IPS DF 19.7 (cell line): Measurements from ENCODE around the gene HIVEP3.

Experiments
- DNase-seq: peaks from one replicate; pipeline ENCODE4 v3.0.0-alpha.2; 2013; ENCODE audit warnings: low read depth, low spot score

The HIVEP3 gene

GRCh38 chr1:41813226-41813625, 105.5 kb downstream of the HIVEP3 start:
- no peak for DNase-seq

DNA sequence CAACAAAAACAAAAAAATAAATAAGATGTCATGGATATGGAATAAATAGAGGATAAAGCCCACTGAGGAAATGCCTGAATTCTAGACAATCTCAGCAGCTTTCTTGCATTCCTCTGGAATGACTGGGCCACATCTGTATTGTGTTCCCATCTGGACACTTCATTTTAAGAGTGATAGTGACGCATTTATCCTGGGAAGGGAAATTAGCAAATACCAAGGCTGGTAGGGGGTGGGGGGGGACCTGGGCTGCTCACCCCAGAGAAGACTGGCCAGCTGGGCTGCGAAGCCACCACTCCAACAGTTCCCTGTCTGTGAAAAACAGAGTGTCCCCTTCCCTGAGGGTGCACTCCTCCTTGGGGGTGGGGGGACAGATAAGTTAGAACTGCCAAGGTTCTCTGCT, 106.3 kb downstream of the HIVEP3 start:
- no peak for DNase-seq

GRCh38 chr1:41812051-41812450, 106.7 kb downstream of the HIVEP3 start:
- DNase-seq: peak; percentile 56

GRCh38 chr1:41811051-41811795, 107.5 kb downstream of the HIVEP3 start:
- no peak for DNase-seq

- no peak for DNase-seq
These were observed 108.3 kb downstream of the HIVEP3 start for GRCh38 chr1:41810446-41810845.

DNA sequence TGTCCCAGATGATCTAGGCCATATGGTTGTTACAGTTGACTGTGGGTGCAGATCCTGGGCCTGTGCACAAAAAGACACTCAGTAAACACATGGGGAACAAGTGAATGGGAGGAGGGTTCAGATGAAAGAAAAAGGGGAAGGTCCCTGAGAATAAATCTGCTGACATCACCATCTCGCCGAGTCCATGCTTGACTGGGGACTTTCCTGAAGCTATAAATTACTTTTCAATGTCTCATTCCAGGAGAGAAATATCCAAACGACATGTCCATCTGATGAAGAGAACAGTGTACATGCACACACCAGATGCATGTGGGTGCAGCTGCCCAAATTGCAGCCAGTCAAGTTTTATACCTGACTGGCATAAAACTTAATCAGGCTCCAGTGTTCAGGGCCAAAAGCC, 109.0 kb downstream of the HIVEP3 start:
- no peak for DNase-seq

- DNase-seq: no peak
These were observed 111.3 kb downstream of the HIVEP3 start for GRCh38 chr1:41807390-41807789.

DNA sequence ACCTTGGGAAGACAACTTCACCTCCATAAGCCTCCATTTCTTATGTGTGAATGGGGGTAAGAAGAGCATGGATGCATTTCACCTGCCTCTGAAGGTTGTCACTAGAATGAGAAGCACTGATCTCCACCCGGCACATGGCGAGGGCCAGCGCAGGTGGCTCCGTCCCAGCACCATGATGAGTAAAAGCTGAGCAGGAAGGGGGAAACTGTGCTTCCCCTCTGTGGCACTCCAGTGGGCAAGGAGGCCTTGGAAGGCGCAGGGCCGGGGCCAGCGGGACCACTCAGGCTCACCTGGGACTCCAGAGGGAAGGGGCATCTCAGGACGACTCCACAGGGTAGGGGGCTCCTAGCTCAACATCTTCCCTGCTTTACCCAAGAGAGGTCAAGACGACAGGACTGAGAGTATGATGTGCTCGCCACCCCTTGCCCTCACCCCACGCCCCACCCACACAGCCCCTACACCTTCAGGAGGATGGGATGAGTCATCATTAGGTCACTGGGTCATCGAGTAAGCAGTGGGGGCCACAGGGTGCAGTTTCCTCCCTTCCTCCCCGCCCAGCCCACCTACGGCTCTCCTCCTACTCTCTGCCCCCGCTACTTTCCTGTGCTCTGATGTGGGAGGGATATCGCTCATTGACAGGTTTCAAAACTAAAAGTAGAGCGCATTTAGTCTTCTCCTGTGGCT, 112.1 kb downstream of the HIVEP3 start:
- DNase-seq: no peak

- DNase-seq: no peak
These were observed 112.8 kb downstream of the HIVEP3 start for GRCh38 chr1:41805771-41806471.

DNA sequence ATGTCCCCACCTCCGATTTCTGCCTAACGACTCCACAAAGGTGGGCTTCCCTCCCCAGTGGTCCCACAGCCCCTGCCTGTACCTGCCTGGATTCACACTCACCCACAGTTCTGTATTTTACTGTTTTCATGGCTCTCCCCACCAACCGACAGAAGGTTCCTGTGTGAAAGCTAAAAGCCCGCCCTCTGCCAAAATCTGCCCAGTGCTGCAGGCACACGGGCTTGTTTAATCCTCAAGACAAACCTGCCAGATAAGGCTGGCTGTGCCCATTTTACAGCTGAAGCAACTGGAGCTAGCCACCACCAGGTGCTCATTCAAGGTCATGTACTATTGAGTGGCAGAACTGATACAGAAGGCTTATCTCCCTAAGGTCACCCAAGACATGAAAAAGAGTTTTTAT, 114.5 kb downstream of the HIVEP3 start:
- no peak for DNase-seq

- DNase-seq: no peak
These were observed 115.1 kb downstream of the HIVEP3 start for GRCh38 chr1:41803656-41804055.

DNA sequence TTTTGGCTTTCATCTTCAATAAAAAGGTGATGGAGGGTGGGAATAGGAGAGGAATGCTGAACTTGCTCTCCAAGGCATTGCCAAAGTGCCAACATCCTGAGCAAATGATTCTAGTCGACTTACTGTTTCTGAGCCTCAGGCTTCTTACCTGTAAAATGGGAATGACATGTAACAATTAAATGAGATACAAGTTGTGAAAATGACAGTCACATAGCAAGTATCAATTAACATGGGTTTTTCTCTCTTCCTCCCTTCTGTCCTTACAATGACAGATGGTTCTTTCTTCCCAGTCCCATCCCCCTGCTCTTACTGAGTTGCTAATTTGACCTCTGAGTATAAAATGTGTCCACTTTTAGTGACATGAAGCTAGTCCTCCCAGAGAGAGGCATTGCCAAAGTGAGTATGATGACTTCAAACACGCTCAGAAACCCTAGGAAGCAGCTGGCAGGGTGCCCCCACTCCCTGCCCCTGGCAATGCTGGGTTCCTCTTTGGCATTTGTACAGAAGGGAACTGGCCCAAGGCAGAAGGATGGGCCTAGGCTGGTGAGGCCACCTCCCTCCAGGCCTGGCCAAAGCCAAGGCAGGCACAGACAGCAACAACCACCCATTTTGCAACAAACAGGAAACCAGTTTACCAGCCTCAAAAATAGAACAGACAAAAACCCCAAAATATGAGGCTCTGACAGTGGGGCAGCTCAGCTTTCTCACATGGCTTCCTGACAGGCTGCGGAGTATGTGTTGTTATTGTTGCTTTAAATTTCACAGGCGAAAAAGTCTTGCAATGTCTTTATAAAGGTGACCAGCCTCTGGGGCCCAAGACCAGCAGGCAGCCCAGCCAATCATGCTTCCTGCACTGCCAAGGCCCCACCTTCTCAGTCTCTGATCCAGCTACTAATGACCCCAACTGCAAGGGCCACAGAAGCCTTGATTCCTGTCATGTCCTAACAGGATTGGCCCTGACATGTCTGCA, 115.9 kb downstream of the HIVEP3 start:
- no peak for DNase-seq

DNA sequence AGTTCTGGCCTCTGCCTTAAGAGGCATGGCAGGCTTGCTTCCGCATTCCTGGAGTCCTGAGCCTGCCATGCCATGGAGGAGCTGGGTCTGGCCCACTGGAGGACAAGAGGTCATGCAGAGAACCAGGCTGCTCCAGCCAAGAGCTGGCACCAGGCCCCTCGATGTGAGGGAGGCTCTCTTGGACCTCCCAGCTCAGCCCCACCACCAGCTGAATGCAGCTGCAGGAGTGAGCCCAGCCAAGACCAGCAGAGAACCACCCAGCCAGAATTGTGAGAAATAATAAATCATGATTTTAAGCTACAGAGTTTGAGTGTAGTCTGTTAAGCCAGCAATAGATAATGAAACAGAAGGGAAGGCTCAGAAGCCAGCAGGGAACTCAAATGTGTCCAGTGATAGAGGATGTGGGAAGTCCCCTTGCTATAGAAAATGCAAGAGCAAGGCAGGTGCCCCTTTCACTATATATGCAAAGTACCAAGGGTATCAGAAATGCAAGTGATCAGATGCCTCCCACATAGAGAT, 118.4 kb downstream of the HIVEP3 start:
- no peak for DNase-seq

DNA sequence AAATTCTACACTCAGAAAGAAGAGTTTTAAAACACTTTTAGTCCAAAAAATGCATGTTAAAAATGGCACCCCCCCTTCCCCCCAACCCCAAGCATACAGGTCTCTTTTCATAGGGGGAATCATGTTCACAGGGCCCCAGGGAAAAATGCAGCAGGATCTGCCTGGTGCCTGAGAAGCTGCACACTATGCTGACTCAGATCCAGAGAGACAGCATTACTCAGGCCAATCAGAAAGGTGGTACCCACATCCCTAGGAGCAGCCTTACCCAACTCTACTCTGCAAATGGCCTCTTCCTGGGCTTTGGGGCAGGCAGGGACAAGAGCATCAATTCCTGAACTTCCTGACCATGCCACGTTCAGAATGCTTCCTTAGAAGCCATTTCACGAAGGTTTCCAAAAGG, 119.0 kb downstream of the HIVEP3 start:
- DNase-seq: no peak

GRCh38 chr1:41799205-41799604, 119.5 kb downstream of the HIVEP3 start:
- DNase-seq: no peak

DNA sequence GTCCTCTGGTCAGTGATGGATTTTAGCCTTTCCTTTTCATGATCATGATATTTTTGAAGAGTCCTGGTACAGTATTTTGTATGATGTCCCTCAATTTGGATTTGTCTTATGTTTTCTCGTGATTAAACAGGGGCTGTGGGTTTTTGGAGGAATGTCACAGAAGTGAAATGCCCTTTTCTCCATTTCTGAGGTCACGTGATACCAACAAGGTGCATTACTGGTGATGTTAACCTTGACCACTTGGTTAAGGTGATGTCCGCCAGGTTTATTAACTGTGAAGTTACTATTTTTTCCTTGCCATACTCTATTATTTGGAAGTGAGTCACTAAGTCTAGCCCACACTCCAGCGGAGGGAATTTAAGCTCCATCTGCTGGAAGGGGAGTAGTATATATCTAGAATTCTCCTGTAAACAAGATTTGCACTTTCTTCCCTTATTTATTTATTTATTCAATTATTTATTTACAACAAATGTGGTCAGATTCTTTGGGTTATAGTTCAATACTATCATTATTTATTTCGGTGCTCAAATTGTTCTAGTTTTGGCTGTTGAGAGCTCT, 123.4 kb downstream of the HIVEP3 start:
- DNase-seq: no peak

GRCh38 chr1:41794031-41794430, 124.7 kb downstream of the HIVEP3 start:
- DNase-seq: no peak

DNA sequence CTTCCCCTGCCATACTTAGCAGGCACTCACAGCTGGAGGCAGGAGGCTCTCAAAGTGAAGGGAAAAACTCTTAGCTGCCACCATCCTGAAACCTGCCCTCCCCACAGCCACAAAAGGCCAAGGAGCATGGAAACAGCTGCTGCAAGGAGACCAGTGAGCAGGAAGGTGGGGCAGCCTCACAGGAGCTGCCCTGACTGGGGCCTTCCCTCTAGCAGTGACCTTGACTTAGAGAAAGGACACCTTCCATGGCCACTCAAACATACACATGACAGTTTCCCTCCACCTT, 126.3 kb downstream of the HIVEP3 start:
- no peak for DNase-seq

DNA sequence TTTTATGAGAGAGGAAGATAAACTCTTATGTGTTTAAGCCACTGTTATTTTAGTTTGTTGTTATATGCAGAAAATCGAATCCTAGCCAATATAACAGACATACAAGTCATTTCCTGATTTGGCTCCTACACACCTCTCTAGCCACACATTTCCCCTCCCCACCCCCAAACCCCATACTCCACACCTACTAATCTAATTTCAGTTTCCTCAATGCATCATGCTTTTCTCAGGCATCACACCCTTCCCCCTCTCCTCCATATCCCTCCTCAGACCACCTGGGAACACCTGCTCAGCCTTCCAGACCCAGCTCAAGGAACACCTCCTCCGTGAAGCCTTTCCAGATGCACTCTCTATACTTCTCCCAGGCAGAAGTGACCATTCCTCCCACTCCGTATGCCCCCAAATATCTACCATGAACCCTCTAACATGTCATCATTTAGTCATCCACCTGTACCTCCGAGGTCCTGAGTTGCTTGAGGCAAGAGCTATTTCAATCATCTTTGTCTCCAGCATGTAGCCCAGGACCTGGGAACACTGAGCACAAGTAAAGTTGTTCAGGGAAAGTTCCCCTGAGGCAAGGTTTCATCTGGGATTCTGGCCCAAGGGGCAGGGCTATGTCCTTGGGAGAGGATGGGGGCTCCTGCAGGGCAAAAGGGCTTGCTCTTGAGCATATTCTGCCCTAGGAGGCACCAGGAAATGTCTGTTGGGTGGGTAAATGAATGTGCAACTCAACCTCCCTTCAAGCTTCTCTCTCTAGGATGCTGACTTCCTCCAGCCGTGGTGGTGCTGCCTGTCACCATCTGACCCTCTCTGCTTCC, 126.8 kb downstream of the HIVEP3 start:
- DNase-seq: no peak

DNA sequence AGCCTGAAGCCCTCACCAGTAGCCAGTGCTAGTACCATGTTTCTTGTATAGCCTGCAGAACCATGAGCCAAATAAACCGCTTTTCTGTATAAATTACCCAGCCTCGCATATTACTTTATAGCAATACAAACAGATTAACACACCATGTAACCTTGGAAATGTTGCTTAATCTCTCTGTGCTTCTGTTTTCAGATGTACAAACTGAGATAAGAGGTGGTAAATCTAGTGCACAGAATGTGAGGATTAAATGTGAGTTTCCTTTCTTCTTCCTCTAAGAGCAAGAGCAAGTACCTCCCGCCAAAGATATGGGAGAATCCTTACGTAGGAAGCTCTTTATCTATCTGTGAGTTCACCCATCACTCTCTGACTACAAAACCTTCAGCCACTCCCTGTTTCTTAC, 128.4 kb downstream of the HIVEP3 start:
- DNase-seq: no peak
